HAP-1 (cell line): Measurements from ENCODE around the gene POU2F3.

Experiments used
- DNase-seq, 2 experiments: peaks; one replicate each; pipeline ENCODE4 v3.0.0-alpha.2; 2016 to 2020; ENCODE audit warnings: low spot score in 2 of 2
- H3K27me3 ChIP-seq: fragments of 250-450 bp; sonication (Bioruptor Pico); 2 replicates; pipeline ENCODE4 v1.5.1; 2020; ENCODE audit warnings: low read depth, mild to moderate bottlenecking, moderate library complexity
- H3K36me3 ChIP-seq: fragments of 250-450 bp; sonication (Bioruptor Pico); replicated peaks from 2 replicates; pipeline ENCODE4 v1.5.1; 2020; ENCODE audit warnings: mild to moderate bottlenecking
- H3K4me1 ChIP-seq: fragments of 250-450 bp; sonication (Bioruptor Pico); 2 replicates; pipeline ENCODE4 v1.5.1; 2020; ENCODE audit warnings: mild to moderate bottlenecking
- H3K4me3 ChIP-seq: fragments of 250-450 bp; sonication (Bioruptor Pico); 2 replicates; pipeline ENCODE4 v1.5.1; 2020; ENCODE audit warnings: mild to moderate bottlenecking, moderate library complexity
- H3K9me3 ChIP-seq: fragments of 250-450 bp; sonication (Bioruptor Pico); 2 replicates; pipeline ENCODE4 v1.5.1; 2020; ENCODE audit warnings: mild to moderate bottlenecking, moderate library complexity
- in situ Hi-C: fragments of 300-500 bp; cut with MboI; formaldehyde crosslinking; loops from 3 replicates; pipeline ENCODE4 v1.14.3; 2020; ENCODE audit warnings: low sequenced_read_pairs, inconsistent platforms, mixed read lengths

POU2F3 gene

DNA sequence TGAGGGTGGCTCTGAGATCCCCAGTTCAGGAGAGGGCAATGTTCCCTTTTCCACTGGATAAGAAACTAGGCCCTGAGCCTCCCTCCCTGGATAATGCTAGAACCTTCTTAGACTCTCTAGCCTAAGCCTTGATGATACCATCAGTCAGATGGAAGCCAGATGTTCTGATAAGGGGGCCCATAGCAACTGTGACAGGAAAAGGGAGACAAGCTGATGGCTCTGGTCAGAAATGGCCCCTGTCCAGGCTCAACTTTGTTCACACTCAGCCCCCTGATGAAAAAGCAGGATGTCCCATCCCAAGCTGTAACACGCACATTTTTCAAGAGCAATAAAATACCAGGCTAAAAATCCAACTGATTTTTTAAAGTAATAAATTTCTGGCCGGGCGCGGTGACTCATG, 36.3 kb upstream of the POU2F3 start:
- in situ Hi-C loops, result no loop called here
- H3K9me3 ChIP-seq, result no peaks in the 10 kb centered on the region
- no peaks in the 10 kb centered on the region for H3K36me3 ChIP-seq
- H3K4me3 ChIP-seq, result no peak overlapping the region
- no peak for DNase-seq
- no peaks in the 10 kb centered on the region; the same call in 1 of the 2 replicates for H3K4me1 ChIP-seq
- H3K27me3 ChIP-seq, result peaks cover 2% of the 10 kb centered on the region; the same call in 1 of the 2 replicates

DNA sequence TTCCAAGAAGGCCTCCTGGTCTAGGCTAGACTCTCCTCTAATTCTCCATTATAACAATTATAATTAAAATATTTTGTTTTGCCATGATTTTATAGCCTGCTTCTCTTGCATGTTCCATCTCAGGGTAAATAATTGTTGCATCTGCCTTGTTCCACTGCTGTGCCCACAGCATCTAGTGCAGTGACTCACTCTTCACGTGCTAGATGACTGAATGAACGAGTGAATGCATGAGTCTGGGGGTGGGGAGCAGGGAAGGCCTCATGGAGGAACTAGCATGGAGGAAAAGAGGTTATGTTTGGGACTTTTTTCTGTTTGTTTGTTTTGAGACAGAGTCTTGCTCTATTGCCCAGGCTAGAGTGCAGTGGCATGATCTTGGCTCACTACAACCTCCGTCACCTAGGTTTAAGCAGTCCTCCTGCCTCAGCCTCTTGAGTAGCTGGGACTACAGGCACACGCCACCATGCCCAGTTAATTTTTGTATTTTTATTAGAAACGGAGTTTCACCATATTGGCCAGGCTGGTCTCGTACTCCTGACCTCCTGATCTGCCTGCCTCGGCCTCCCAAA, 34.3 kb upstream of the POU2F3 start:
- Histone ChIP-seq H3K36me3 (no peaks in the 10 kb centered on the region), H3K4me3 (no peak overlapping the region), H3K27me3 (peaks cover 2% of the 10 kb centered on the region; the same call in 1 of the 2 replicates), H3K4me1 (no peaks in the 10 kb centered on the region; the same call in 1 of the 2 replicates), H3K9me3 (no peaks in the 10 kb centered on the region)
- no peak for DNase-seq
- in situ Hi-C loops, result no loop called here

DNA sequence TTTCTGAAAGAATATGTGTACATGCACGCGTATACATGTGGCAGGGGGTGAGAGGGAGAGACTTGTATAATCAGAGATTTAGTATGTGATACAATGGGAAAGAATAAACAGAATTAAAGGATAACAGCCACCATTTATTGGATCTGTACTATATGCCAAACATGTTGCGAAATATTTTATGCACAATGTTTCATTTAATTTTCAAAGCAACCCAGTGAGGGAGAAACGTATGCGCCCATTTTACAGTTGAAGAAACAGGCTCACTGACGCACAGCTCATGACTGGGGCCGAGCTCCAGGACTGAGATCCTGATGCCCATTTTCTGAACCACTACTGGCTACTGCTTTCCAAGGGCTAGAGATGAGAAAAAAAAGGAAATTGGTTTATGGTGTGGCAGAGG, 32.4 kb upstream of the POU2F3 start:
- in situ Hi-C loops, result no loop called here
- H3K36me3 ChIP-seq, result no peaks in the 10 kb centered on the region
- no peaks in the 10 kb centered on the region for H3K9me3 ChIP-seq
- H3K27me3 ChIP-seq, result no peaks in the 10 kb centered on the region
- H3K4me1 ChIP-seq, result peaks cover 3% of the 10 kb centered on the region
- no peak overlapping the region for H3K4me3 ChIP-seq
- DNase-seq, result no peak

DNA sequence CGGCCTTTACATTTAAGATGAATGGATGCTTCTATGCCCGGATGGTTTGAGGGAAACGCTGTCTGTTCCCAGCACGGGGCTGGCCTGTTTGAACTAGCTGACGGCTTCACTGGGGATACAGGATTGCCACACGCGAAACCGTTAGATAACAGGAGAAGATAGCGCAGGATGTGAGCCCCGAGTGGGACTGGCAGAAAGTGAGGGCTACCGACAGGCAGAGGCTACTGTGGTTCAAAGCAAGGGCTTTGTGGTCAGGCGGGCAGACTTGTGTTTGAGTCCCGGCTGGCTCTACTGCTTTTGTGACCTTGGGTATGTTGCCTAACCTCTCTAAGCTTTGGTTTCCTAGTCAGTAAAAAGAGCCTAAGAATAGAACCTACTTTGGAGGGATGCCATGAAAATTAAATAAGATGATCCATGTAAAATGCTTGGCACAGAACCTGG, 31.9 kb upstream of the POU2F3 start:
- no peak overlapping the region for H3K4me3 ChIP-seq
- H3K36me3 ChIP-seq, result no peaks in the 10 kb centered on the region
- peaks cover 7% of the 10 kb centered on the region for H3K4me1 ChIP-seq
- no peaks in the 10 kb centered on the region for H3K27me3 ChIP-seq
- no peak for DNase-seq
- in situ Hi-C loops, result no loop called here
- H3K9me3 ChIP-seq, result no peaks in the 10 kb centered on the region

DNA sequence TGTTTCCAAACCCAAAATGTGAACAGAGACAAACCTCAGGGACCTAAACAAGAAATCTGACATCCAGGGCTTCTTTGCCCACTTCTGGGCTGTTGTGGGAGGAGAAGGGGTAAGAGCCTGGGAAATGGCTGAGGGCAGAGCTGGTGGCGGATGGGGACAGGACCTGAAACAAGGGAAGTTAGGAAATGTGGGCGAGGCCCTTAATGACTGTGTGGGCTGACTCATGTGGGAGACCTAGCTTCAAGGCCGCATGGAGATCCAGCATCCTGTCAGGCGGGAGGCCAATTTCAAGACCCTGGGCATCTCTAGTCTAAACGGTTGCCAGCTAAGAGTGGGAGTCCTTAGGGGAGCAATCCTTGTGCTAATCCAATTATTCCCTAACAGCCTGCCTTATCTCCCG, 31.2 kb upstream of the POU2F3 start:
- no peaks in the 10 kb centered on the region for H3K9me3 ChIP-seq
- in situ Hi-C loops, result no loop called here
- no peak for DNase-seq
- peaks cover 7% of the 10 kb centered on the region for H3K4me1 ChIP-seq
- H3K27me3 ChIP-seq, result no peaks in the 10 kb centered on the region
- H3K4me3 ChIP-seq, result no peak overlapping the region
- no peaks in the 10 kb centered on the region for H3K36me3 ChIP-seq

DNA sequence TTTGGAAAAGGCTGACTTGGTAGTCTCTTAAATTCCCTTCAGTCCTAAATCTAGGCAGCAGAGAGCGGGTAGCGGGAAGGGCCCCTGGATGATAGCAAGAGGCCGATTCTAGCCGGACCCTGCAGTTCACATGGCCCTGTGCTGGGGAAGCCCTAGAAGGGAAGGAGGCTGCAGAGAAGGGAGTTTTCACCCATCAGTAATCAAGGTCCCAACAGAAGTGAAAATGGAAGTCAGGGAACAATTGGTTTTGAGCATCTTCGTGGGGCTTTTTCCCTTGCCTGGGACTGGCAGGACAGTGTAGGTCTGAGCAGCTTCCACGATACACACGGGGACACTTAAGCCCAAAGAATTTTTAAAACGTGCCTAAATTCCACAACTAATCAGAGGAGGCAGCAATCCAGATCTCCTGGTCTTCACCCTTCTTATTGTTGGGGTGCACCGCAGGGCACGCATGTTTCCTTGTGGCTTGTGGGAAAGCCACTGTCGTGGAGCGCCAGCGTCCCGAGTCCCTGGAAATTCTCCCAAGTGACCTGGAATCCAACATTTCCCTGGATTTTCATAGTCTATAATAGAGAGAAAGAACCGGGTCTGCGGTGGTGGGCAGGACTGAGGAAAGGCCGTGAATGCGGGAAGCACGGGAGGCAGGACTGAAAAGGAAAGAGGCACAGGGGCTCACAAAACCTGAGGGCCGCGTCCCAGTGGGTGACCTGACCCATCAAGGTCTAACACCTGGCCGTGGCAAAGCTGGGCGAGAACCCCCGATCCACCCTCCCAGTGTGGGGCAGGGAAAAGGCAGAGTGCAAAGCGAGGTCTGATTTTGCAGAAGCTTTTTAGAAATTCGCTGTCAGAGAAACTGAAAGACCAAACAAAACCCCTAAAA, 30.0 kb upstream of the POU2F3 start:
- peaks cover 7% of the 10 kb centered on the region for H3K4me1 ChIP-seq
- peak overlapping the region; percentile 55 for H3K4me3 ChIP-seq
- DNase-seq, result peak in 1 of 2 experiments; percentile 33
- H3K27me3 ChIP-seq, result no peaks in the 10 kb centered on the region
- in situ Hi-C loops, result no loop called here
- no peaks in the 10 kb centered on the region for H3K9me3 ChIP-seq
- H3K36me3 ChIP-seq, result no peaks in the 10 kb centered on the region

DNA sequence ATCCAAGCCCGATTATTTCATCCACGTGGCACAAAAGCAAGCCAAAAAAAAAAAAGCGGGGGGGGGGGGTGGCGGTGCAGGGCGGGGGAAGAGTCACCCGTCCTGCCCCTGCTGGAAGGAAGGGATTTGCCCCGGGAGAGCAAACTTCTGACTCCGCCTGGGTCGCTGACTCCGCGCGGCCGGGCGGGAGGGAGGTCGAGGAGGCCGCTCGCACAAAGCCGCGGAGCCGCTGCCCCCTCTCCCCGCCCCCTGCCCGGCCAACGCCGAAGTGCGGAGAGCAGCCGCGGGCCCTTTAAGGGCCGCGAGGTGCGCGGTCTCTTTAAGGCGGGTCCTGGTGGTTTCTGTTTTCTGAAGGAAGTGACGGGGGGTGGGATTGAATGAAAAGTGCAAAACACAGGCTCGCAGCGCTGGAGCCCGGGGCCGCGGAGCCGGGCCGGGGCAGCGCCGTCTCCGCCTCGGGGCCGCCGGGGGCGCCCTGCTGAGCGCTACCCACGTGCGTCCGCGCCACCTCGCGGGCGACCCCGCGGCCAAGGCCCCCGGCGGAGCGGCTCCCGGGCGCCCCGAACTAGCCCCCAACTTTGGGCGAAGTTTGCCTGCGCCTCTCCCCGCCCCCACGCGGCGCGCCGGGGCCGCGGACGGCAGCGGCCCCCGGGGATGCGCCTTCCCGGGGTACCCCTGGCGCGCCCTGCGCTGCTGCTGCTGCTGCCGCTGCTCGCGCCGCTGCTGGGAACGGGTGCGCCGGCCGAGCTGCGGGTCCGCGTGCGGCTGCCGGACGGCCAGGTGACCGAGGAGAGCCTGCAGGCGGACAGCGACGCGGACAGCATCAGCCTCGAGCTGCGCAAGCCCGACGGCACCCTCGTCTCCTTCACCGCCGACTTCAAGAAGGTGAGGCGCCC, 29.1 kb upstream of the POU2F3 start, which contains the start of gene OAF:
Gene OAF, plus strand, starts transcription at position 407 of the 896 bp plus-strand sequence. Its CDS starts 248 bp downstream, at position 655.
- peak; percentile 86 to 90 for DNase-seq
- H3K27me3 ChIP-seq, result no peaks in the 10 kb centered on the region
- in situ Hi-C loops, result no loop called here
- no peaks in the 10 kb centered on the region for H3K36me3 ChIP-seq
- H3K4me3 ChIP-seq, result peak within 1 kb of the TSS; percentile 55
- no peaks in the 10 kb centered on the region for H3K9me3 ChIP-seq
- H3K4me1 ChIP-seq, result peaks cover 7% of the 10 kb centered on the region

DNA sequence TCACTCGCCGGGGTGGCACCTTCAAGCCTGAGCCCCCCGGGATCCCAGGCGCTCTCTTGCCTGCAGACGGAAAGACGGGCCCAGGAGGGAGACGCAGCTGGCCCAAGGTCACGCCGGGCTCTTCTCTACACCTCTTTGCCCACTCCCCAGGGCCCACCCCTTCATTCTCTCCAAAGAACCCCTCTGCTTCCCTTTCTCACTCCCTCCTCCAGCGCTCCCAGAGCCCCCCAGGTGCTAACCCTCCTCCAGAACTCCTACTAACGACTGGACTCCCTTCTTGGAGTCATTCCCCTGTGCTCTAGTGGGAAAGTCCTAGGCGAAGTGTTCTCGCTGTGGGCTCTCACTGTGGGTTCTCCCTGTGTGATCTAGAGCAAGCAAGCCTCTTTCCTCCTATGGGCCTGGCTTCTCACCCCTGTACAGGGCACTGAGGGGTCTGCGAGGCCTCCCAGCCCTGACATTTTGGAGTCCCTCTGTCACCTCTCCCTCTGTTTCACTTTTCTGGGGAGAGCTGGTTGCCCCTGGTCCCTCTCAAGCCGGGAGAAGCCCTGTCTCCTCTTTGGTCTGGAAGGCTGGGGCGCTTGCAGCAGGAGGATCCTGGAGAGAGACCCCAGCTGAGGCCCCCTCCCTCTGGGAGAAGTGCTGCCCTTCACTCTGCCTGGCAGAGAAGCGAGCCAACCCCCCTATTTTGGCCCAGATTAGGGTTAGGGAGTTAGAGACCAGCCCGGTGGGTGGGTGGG, 28.2 kb upstream of the POU2F3 start:
- in situ Hi-C loops, result no loop called here
- Histone ChIP-seq H3K9me3 (no peaks in the 10 kb centered on the region), H3K27me3 (no peaks in the 10 kb centered on the region), H3K4me3 (peak overlapping the region; percentile 55), H3K4me1 (peaks cover 7% of the 10 kb centered on the region), H3K36me3 (no peaks in the 10 kb centered on the region)
- peak in 1 of 2 experiments; percentile 31 for DNase-seq

DNA sequence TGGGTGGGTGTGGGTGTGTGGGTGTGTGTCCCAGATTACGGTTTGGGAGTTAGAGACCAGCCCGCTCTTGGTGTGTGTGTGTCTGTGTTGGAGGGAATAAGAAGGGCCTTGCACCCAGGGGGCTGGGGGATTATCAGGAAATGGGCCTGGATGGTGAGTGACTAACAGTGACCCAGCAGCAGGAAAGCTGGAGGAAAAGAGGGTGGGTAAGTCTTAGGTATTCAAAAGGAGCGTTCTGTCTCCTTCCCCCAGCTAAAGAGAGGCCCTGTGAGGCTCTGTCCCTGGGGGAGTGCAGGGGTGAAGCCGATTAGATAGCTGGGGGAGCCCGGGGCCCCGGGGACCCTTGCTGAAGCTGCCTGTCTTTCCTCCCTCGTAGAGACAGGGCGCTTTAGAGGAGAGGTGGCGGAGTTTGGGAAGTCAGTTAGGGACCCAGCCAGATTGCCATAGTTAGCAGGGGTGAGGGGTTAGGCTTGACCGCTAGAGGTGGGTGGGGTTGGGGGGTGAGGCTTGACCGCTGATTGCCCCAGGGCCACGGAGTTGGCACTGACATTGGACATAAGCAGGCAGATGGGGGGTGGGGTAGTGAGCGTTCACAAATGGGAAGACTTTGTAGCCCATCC, 27.6 kb upstream of the POU2F3 start:
- no peak for DNase-seq
- Histone ChIP-seq H3K4me1 (peaks cover 7% of the 10 kb centered on the region), H3K4me3 (peak overlapping the region; percentile 18), H3K27me3 (no peaks in the 10 kb centered on the region), H3K9me3 (no peaks in the 10 kb centered on the region), H3K36me3 (no peaks in the 10 kb centered on the region)
- in situ Hi-C loops, result no loop called here

DNA sequence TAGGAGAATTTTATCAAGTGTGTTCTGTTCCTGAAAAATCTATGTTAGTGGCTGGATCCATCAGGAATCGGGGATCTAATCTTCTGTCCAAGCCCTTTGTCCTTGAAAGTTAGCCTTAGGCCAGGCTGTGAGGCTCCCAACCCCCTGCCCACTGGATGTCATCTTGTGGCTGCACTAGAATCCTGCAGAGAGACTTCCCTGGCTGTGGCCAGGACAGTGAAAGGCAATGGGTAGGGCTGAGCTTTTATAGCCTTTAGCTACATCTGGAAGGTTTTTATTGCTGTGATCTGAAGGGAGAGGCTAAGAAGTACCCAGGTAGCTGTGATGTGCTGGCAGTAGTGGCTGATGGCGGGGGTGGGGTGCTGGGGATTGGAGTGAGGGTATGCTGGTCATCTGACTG, 27.0 kb upstream of the POU2F3 start:
- H3K36me3 ChIP-seq, result no peaks in the 10 kb centered on the region
- peak in 1 of 2 experiments; percentile 39 for DNase-seq
- no peaks in the 10 kb centered on the region for H3K27me3 ChIP-seq
- peak overlapping the region; percentile 18 for H3K4me3 ChIP-seq
- no peaks in the 10 kb centered on the region for H3K9me3 ChIP-seq
- peaks cover 7% of the 10 kb centered on the region for H3K4me1 ChIP-seq
- in situ Hi-C loops, result no loop called here

DNA sequence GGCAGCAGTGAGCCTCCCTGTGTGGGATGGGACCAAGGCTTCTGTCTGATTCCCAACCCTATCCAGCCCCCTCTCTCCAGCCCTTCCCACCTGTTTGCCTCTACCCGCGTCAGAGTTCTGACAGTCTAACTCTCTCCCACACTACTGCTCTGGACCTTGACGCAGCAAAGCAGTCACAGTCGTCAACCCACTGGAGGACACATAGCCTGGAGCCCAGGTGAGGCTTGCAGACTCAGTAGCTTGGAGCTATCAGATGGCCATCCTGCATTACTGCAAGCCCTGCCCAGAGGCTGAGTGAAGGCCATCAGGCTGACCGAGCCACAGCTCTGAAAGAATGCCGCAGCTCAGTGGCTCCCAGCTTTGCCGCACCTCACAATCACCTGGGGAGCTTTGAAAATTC, 25.4 kb upstream of the POU2F3 start:
- Histone ChIP-seq H3K9me3 (no peaks in the 10 kb centered on the region), H3K4me1 (peaks cover 7% of the 10 kb centered on the region), H3K36me3 (no peaks in the 10 kb centered on the region), H3K4me3 (no peak overlapping the region), H3K27me3 (no peaks in the 10 kb centered on the region)
- no peak for DNase-seq
- in situ Hi-C loops, result no loop called here

DNA sequence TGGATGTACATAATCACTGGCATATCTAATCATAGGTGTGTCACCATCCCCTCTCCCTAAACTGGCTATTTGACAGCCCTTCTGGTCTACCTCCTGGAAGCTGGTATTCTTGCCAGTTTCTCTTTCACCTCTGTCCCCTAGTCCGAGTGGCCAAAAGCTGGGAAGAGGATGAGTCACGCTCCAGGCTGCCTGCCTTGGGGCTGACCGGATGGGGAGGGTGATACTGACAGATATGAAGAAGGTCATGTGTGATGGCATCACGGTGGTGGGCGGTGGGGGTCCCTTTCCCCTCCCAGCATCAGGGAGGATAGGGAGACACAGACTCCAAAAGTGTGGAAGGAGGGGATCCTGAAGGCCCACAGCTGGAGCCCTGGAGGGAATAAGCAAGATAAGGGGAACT, 24.3 kb upstream of the POU2F3 start:
- in situ Hi-C loops, result no loop called here
- no peak for DNase-seq
- Histone ChIP-seq H3K36me3 (no peaks in the 10 kb centered on the region), H3K27me3 (no peaks in the 10 kb centered on the region), H3K9me3 (no peaks in the 10 kb centered on the region), H3K4me1 (peaks cover 7% of the 10 kb centered on the region), H3K4me3 (no peak overlapping the region)
